IPS DF 6.9 (cell line): Measurements from ENCODE around the gene ZCCHC3.

Experiments used
- DNase-seq: peaks from one replicate; pipeline ENCODE4 v3.0.0-alpha.2; 2013; ENCODE audit warnings: low read depth, low spot score
- H3K27ac ChIP-seq: one replicate; pipeline ENCODE4 v1.5.1; 2013; ENCODE audit warnings: low read length, control low read depth
- H3K27me3 ChIP-seq: 2 replicates; pipeline ENCODE4 v1.6.1; 2013; ENCODE audit warnings: mild to moderate bottlenecking, low read length; ENCODE audit not compliant: control insufficient read depth, insufficient read depth
- H3K36me3 ChIP-seq: 2 replicates; pipeline ENCODE4 v1.6.1; 2013; ENCODE audit warnings: low read length; ENCODE audit not compliant: control insufficient read depth, insufficient read depth
- H3K4me1 ChIP-seq: 2 replicates; pipeline ENCODE4 v1.6.1; 2013; ENCODE audit warnings: low read length; ENCODE audit not compliant: control insufficient read depth, insufficient read depth
- H3K4me3 ChIP-seq: 2 replicates; pipeline ENCODE4 v1.5.1; 2013; ENCODE audit warnings: mild to moderate bottlenecking, low read length
- H3K9me3 ChIP-seq: 2 replicates; pipeline ENCODE4 v1.6.1; 2013; ENCODE audit warnings: low read length, inconsistent platforms; ENCODE audit not compliant: control insufficient read depth, insufficient read depth
- WGBS: extraction: QIAGEN DNeasy Blood & Tissue Kit; methylation state at CpG from one replicate; pipeline ENCODE4 v1.1.7; 2013; ENCODE audit warnings: mixed read lengths, missing lambda C conversion rate; ENCODE audit not compliant: insufficient read length, insufficient coverage; 5-methylcytosine and 5-hydroxymethylcytosine counted together

Gene ZCCHC3

GRCh38 chr20:346640-347316 is 49.4 kb downstream of the ZCCHC3 start, which contains the start of gene NRSN2:
Gene NRSN2 (plus strand): TSS chr20:347111. CDS start chr20:349644, 2,533 bp downstream.
- no peaks in the 10 kb centered on the region for H3K9me3 ChIP-seq
- H3K4me1 ChIP-seq: 0 out of 2 replicates have a peak, but pooled peaks cover 2% of the 10 kb centered on the region
- H3K4me3 ChIP-seq: peak within 1 kb of the TSS; percentile 51; the same call in 1 of the 2 replicates
- no peak for DNase-seq
- no peaks in the 10 kb centered on the region for H3K27me3 ChIP-seq
- H3K36me3 ChIP-seq: no peaks in the 10 kb centered on the region
- WGBS: no CpG with 5 or more reads among the region's 50 CpGs
- no peak within 1 kb of the TSS for H3K27ac ChIP-seq

- Histone ChIP-seq H3K27me3 (no peaks in the 10 kb centered on the region), H3K27ac (no peak overlapping the region), H3K9me3 (no peaks in the 10 kb centered on the region), H3K4me3 (peak overlapping the region; percentile 51; the same call in 1 of the 2 replicates), H3K36me3 (no peaks in the 10 kb centered on the region), H3K4me1 (0 out of 2 replicates have a peak, but pooled peaks cover 2% of the 10 kb centered on the region)
- no peak for DNase-seq
- WGBS: no CpG with 5 or more reads among the region's 19 CpGs
These were observed 49.9 kb downstream of the ZCCHC3 start for GRCh38 chr20:347317-347639.

- 0 out of 2 replicates have a peak, but pooled peaks cover 2% of the 10 kb centered on the region for H3K4me1 ChIP-seq
- no peaks in the 10 kb centered on the region for H3K9me3 ChIP-seq
- H3K27me3 ChIP-seq: no peaks in the 10 kb centered on the region
- H3K36me3 ChIP-seq: no peaks in the 10 kb centered on the region
- H3K4me3 ChIP-seq: peak overlapping the region; percentile 51; the same call in 1 of the 2 replicates
- peak; percentile 80 for DNase-seq
- H3K27ac ChIP-seq: no peak overlapping the region
- WGBS: no CpG with 5 or more reads among the region's 61 CpGs
These were observed 50.5 kb downstream of the ZCCHC3 start for GRCh38 chr20:347640-348484.

- Histone ChIP-seq H3K27ac (no peak overlapping the region), H3K9me3 (no peaks in the 10 kb centered on the region), H3K4me3 (no peak overlapping the region), H3K36me3 (no peaks in the 10 kb centered on the region), H3K4me1 (peaks cover 5% of the 10 kb centered on the region), H3K27me3 (no peaks in the 10 kb centered on the region)
- whole genome bisulfite sequencing: no CpG with 5 or more reads among the region's 19 CpGs
- DNase-seq: no peak
These were observed 51.8 kb downstream of the ZCCHC3 start for GRCh38 chr20:348972-349841.
